ENCODE results near the gene TBC1D8.

The TBC1D8 gene

GRCh38 chr2:101081375-101081907 lies 69.7 kb downstream of the TBC1D8 start:
- H3K4me3 ChIP-seq (ENCODE audit: control insufficient read depth, low read depth, low read length), result no peak overlapping the region
- DNase-seq (ENCODE audit: low read depth), result no peak
- TF ChIP-seq, protein P1, sequence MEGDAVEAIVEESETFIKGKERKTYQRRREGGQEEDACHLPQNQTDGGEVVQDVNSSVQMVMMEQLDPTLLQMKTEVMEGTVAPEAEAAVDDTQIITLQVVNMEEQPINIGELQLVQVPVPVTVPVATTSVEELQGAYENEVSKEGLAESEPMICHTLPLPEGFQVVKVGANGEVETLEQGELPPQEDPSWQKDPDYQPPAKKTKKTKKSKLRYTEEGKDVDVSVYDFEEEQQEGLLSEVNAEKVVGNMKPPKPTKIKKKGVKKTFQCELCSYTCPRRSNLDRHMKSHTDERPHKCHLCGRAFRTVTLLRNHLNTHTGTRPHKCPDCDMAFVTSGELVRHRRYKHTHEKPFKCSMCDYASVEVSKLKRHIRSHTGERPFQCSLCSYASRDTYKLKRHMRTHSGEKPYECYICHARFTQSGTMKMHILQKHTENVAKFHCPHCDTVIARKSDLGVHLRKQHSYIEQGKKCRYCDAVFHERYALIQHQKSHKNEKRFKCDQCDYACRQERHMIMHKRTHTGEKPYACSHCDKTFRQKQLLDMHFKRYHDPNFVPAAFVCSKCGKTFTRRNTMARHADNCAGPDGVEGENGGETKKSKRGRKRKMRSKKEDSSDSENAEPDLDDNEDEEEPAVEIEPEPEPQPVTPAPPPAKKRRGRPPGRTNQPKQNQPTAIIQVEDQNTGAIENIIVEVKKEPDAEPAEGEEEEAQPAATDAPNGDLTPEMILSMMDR (conservative IDR thresholded peaks at IDR 0.05; ENCODE audit: control insufficient read depth, insufficient read depth, low read depth, low read length), result no peak

DNA sequence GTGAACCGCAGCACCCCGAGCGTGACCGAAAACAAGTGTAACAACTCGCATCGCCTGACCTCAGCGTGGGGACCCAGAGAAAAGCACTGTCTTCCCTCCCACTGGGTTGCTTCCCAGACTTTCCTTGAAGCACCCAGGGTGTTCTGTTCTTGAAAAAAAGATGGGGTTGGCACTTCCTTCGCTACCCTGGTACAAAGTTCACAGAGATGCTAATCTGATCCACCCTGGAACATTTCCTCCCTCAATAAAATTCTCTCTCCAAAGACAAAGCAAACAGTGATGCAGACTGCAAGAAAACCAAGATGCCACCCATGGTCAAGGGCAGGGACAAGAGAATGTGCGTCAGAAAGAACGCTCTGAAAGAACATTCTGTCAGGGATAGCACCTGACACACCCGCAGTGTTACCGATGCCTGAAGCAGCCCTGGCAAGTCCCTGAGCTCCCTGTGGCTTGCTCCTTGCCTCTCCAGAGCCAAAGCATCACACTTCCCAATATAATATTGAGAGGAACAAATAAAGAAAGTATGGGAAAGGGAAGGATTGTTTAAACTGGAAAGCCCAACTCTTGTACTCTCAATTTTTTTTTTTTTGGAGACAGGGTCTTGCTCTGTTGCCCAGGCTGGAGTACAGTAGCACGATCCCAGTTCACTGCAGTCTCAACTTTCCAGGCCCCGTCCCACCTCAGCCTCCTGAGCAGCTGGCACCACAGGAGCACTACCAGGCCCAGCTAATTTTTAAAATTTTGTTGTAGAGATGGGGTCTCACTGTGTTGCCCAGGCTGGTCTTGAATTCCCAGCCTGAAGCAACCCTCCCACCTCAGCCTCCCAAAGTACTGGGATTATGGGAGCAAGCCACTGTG lies 70.7 kb downstream of the TBC1D8 start:
- no peak overlapping the region for H3K4me3 ChIP-seq (ENCODE audit: control insufficient read depth, low read depth, low read length)
- DNase-seq (ENCODE audit: low read depth), result no peak
- TF ChIP-seq, protein P1 (conservative IDR thresholded peaks at IDR 0.05; ENCODE audit: control insufficient read depth, insufficient read depth, low read depth, low read length), result no peak

DNA sequence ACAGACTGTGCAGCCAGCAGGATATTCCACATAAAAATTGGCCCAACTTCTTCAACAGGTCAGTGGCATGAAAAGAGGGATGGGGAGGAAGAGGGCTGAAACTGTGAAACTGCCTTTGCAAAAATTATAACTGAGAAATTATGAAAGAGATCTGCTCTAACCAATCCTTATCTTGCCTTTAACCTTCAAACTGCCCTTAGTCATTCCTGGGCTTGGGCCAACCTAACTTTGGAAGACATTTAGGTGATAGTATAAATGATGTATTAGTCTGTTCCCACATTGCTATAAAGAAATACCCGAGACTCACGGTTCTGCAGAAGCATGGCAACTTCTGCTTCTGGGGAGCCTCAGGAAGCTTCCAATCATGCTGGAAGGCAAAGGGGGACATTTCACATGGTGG lies 74.6 kb downstream of the TBC1D8 start:
- H3K4me3 ChIP-seq (ENCODE audit: control insufficient read depth, low read depth, low read length), result no peak overlapping the region
- DNase-seq (ENCODE audit: low read depth), result no peak
- TF ChIP-seq, protein P1 (conservative IDR thresholded peaks at IDR 0.05; ENCODE audit: control insufficient read depth, insufficient read depth, low read depth, low read length), result no peak

DNA sequence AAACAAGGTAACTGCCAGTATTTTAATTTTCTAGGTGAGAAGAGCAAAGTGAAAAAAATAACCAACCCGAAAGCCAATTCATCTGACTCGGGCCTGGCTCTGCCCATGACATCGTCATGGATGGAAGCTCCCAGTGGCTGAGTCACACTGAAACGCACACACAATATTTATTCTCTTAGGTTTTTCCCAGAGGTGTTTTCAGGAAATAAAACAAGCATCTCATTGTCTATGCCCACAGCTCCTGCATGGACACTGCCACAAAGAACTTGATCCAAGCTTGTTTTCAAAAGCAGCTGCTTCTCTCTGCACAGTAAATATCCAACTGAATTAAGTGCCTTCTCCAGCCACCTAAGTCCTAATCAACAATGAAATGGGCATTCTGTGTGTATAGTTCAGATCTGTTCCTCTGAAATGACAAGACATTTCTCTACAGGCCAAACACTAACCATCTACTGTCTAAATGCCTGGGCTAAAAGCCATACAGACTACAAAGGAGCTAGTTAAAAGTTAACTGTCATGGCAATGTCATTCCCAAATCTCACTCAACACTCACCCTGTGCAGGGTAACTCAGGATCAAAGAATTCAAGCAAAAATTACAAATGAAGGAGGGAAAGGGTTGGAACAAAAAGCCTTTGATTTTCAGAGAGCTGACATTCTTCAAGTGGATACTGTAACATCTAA lies 86.2 kb downstream of the TBC1D8 start:
- DNase-seq (ENCODE audit: low read depth), result peak; percentile 80
- TF ChIP-seq, protein P1 (conservative IDR thresholded peaks at IDR 0.05; ENCODE audit: control insufficient read depth, insufficient read depth, low read depth, low read length), result no peak
- no peak overlapping the region for H3K4me3 ChIP-seq (ENCODE audit: control insufficient read depth, low read depth, low read length)

DNA sequence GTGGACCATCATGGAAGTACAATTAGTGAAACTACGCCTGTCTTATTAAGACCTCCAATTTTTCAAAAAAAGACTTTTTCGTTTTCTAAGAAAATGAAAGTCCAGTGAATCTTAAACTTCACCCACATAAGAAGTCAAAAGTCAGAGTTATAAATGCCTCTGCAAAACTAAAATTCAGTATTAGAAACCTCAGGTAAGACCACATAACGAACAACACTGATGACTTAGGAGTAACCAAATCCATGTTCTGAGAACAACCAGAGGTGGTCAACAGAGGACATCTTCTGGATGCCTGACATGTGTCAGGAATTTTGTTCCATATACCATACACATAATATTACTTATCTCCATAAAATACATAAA lies 86.7 kb downstream of the TBC1D8 start:
- no peak overlapping the region for H3K4me3 ChIP-seq (ENCODE audit: control insufficient read depth, low read depth, low read length)
- TF ChIP-seq, protein P1 (conservative IDR thresholded peaks at IDR 0.05; ENCODE audit: control insufficient read depth, insufficient read depth, low read depth, low read length), result no peak
- no peak for DNase-seq (ENCODE audit: low read depth)

GRCh38 chr2:101064125-101064502 lies 87.1 kb downstream of the TBC1D8 start:
- DNase-seq (ENCODE audit: low read depth), result no peak
- TF ChIP-seq, protein P1 (conservative IDR thresholded peaks at IDR 0.05; ENCODE audit: control insufficient read depth, insufficient read depth, low read depth, low read length), result no peak
- H3K4me3 ChIP-seq (ENCODE audit: control insufficient read depth, low read depth, low read length), result no peak overlapping the region
